Central memory CD4-positive, alpha-beta T cell (primary cell): ENCODE data around the gene TMEM43.

Source experiments
- DNase-seq: peaks from one replicate; pipeline ENCODE4 v3.0.0; 2022

TMEM43 gene

DNA sequence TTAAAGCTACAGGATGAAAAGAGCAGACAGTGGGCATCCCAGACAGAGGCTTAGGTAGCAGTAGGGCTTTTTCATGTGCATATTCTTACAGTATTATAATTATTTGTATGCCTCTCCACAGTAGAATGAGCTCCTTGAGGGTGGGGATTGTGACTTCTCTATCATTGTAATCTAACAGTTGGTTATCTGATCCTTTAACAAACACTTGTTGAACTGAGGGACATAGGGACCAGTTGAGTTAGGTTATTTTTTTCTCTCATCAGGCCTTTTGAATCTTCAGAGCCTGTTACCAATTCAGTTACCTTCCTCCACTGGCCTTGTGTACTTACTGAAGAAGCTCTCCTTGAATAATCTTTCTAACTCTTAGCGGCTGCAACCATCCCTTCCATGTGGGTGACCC lies 54.9 kb downstream of the TMEM43 start:
- DNase-seq = no peak

- no peak for DNase-seq
These were observed 56.4 kb downstream of the TMEM43 start for GRCh38 chr3:14181253-14181652.

- DNase-seq = no peak
These were observed 58.2 kb downstream of the TMEM43 start for GRCh38 chr3:14183015-14183577.

DNA sequence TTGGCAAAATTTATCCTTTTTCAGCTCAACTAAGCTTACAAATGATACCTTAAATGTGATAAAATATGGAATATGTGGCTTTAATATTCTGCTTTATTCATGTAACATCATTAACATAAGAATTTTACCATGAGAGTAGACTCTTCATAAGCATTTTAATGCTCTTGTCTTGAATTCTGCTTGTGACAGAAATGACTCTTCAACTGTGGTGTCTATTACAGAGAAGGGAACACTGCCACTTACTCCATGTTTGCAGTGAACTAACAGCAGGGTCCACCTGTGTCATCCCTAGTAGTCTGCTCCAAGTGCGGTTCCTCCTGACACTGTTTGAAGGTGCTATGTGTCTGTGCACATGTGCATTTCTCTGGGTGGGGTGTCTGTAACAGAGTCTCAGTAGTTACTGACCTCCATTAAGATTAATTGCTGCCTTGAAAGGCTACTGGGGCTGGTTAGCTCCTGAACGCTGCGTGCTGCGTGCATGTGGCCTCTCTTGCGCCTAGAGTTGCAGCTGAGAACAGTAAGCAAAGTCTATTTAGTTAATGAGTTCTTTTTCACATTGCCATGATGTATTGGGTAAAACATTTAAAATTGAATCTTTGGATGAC lies 62.1 kb downstream of the TMEM43 start:
- DNase-seq = no peak

- DNase-seq = no peak
These were observed 63.3 kb downstream of the TMEM43 start for GRCh38 chr3:14188041-14188754.
